Stimulated activated CD4-positive, alpha-beta T cell treated with anti-CD3 and anti-CD28 coated beads, TNF-alpha, amount 100 ng/mL, for 48 hours (primary cell): ENCODE measurements around the gene HOXB7.

Experiments used
- DNase-seq, 3 donors: peaks; one replicate each; pipeline ENCODE4 v3.0.0-alpha.2; 2020; ENCODE audit warnings: low read depth in 3 of 3

Gene HOXB7

DNA sequence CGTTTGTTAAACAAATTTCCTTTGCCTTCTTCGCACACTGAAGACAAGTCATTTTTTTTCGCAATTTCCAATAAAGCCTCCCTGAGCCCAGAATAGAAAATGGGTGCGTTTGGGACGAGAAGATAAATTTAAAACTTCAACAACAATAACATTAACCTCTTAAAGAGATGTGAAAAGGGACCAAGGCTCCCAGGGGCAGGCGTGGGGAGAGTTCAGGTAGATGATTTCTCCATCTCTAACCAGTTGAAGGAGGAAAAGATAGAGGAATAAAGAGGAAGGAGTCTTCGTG, 31.4 kb downstream of the HOXB7 start:
- no peak for DNase-seq

DNA sequence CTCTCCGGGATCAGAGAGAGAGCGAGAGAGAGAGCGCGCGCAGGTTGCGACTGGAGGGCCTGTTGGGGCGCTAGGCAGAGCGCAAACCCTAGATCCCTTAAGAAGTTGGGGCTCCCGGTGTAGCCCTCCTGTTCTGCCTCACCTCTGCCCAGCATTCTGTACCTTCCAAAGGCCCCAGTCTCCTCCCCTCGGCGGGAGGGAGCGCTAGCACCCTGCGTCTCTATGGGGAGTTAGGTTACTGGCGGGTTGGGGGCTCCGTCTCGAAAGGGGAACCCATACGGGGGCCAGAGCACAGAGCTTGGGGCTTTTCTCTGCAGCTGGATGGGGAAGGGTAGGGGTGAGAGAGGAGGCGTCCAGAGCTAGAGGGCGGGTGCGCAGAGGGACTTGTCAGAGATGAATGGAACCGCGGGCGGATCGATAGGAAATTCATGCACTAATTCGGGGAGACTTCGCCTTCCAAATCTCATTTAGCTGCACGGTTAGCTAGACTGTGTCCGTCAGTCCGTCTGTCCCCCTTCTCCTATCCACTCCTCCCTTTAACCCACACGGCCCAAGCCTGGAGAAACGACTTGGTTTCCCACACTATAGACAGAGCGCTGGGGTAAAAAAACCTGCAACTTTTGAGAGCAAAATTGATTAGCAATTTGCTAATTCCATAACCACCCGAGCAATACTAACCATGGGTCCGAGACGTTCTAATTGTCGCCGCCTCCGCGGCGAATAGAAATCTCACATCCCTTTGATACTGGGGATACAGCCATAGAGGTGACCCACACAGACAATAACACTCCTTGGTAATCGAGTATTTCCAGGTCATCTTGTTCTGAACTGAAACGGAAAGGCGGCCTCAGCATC, 32.0 kb downstream of the HOXB7 start:
- DNase-seq = no peak

DNA sequence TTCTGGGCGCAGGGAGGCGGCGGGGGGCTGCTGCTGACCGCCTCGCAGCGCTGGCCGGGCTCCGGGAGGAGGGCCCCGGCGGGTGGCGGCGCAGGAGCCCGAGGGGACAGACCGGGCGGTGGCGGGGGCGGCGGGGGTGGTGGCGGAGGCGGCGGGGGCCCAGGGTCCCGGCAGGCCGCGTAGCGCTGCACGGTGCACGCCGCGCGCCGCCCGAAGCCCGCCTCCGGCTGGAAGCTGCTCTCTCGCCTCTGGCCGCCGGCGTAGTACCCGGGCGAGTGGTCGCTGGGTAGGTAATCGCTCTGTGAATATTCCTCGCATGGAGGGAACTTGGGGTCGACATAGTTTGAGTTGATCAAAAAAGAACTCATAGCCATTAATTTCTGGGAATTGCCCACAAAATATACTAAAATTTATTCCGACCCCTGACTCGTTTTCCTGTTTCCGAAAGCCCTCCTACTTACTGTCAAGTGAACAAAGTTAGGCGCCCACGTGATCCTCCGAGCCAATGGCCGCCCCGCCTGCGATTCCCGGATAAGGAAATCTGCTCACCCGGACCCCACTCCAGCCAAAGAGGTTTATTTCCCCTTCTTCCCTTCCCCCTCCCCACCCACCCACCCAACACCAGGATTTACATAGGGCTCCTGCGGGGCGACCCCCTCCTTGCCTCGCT, 32.7 kb downstream of the HOXB7 start, which contains the start of gene HOXB4:
Gene HOXB4, minus strand, starts transcription at position 405 of the 670 bp plus-strand sequence. Its CDS starts 31 bp downstream, at position 374.
- DNase-seq = no peak

DNA sequence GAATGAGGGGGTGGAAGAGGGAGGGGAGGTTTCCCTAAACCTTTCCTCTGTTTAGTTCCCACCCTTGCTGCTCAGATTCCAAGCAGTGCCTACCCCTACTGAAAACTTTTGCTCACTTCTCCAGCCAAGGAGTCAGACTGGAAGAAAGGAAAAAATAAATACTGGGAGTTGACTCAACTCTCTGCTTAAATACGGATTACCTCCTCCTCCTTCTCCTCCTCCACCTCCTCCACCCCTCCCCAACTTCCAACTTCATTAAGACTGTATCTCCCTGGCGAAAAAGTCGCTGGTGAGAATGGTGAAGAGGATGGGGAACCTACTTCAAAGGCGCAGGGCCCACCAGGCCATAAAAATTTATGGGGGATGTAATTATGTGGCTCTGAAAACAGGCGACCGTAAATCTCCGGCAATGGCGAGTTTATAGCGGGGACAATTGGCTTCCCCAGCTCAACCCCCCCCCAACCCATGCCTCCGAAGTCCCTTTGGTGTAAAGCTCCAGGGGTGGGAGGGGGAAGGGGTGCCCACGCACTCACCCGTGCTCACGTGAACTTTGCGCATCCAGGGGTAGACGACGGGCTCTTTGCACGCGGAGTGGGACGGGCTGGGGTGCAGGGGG, 33.4 kb downstream of the HOXB7 start:
- DNase-seq = no peak

DNA sequence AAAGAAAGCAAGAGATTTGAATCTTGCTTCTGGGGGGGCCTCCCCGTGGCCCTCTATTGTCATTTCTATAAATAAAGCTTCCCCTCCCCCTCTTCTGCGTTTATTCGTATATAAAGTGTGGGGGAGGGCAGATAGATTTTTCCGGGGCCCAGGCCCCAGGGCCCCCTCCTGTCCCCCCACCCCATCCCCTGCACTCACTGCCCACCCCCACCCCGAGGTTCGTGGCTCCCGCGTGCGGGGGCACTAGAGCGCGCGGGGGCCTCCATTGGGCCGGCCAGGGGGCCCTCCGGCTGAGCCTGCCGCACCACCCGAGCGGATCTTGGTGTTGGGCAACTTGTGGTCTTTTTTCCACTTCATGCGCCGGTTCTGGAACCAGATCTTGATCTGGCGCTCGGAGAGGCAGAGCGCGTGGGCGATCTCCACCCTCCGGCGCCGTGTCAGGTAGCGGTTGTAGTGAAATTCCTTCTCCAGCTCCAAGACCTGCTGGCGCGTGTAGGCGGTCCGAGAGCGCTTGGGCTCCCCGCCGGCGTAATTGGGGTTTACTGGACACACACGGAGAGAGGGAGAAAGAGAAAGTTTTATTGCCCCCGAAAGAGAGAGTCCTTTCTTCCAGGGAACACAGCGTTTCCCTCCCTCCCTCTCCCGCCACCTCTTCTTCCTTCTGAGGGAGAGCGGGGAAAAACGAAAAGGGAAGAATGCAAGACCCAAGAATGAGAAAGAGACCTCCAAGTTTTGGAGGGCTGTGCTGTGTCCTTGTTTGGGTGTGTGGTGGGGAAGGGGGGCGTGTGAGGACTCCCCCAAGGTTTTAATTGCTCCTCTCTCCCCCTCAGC, 34.1 kb downstream of the HOXB7 start:
- DNase-seq = no peak

DNA sequence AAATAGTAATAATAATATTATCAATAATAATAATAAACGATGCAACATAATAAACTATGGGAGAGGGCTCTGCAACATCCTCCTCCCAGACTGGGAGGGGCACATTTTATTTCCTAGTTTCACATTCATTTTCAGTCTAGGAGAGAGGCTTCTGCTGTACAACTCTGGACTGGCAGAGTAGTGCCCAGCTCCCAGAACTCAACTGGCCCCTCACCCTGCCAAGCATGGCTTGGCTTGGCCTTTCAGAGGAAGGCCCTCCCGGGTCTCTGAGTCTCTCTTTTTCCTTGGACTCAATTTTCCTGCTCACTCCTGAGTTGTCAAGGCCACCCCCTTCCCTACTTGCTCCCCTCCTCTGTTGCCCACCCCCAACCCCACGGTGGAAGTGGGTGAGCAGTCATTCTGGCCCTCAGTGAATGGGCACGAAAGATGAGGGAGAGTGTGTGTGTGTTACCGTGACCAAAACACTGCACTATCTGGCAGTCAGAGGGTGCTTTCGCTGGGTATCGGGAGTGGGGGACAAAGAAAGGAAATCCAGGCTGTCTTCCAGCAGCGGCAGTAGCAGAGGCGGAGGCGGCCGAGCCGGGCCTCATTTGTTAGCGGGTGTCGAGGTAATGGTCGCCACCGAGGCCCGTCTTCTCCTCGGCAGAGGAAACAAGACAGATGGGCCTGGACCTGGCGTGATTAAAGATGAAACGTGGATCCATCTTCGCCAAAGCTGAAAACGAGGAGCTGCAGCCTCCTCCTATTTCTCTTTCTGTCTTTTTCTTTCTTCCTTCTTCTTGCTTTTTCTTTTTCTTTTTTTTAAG, 34.9 kb downstream of the HOXB7 start:
- DNase-seq = no peak

DNA sequence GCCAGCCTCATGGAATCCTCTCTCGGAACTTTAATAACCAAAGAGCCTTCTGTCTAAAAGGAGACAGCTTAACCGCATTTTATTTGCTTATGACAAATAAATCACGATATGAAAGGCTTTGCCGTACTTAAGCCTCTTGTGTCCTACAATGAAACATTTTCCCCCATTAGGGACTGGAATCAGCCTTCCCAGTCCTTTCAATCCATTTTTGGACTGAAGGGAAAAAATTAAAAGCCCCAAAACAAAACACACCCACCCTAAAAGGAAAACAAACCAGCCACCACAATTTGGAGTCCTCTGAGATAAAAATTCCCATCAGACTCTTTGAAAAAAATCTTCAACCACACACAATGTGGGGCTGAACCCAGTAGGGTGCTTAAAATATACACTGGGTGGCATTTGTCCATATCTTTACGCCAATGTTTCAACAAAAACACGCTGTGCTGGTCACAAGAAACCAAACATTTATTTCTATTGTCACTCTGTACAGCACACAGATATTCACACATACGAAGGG, 35.7 kb downstream of the HOXB7 start:
- no peak for DNase-seq

DNA sequence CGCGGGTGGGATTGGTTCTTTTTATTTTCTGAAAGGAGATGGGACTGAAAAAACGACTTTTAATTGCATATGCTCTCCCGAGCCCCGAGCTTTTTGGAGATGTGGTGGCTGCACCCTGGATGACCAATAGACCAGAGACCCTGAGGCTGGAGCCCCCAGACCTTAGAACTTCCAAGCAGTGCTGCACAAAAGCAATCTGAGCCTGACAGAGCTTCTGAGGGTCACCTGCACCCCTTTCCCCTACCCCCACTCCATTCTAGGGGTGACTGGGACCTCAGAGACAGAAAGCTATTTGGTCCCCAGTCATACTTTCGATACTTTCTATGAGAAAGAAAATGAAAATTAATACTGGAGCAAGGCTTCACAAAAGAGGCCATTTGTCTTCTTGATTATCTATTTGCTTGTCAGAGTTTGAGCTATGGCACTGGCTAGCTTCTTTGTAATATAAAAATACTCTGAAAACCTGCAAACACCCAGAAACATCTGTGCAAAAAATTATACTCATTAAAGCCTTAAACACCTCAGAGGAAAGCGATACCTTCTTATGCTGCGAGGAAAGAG, 36.2 kb downstream of the HOXB7 start:
- no peak for DNase-seq

DNA sequence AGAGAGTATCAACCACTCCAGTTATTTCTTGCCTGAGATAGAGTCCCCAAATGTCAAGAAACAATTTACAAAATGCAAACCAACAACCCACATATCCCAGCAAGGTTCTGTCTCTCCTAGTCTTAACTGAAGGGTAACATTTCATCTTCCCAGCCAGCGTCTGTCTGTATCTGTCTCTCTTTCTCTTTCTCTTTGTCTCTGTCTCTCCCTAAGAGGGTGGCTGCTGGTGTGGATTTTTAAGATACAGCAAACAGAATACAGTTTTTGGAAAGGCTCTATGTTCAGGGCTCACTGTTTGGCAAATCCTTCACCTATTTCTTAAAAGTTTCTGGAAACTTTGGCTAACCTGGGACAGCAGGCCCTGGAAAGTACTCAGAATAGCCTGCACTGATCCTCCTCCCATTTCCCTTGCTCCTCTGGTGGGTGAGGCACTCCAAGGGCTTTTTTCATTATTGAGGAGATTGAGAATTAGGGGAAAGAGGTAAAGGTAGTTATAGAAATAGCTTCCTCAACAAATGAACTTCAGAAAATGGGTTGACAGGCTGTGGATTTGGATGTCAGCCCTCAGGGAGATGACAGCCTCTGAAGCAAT, 38.9 kb downstream of the HOXB7 start:
- no peak for DNase-seq

DNA sequence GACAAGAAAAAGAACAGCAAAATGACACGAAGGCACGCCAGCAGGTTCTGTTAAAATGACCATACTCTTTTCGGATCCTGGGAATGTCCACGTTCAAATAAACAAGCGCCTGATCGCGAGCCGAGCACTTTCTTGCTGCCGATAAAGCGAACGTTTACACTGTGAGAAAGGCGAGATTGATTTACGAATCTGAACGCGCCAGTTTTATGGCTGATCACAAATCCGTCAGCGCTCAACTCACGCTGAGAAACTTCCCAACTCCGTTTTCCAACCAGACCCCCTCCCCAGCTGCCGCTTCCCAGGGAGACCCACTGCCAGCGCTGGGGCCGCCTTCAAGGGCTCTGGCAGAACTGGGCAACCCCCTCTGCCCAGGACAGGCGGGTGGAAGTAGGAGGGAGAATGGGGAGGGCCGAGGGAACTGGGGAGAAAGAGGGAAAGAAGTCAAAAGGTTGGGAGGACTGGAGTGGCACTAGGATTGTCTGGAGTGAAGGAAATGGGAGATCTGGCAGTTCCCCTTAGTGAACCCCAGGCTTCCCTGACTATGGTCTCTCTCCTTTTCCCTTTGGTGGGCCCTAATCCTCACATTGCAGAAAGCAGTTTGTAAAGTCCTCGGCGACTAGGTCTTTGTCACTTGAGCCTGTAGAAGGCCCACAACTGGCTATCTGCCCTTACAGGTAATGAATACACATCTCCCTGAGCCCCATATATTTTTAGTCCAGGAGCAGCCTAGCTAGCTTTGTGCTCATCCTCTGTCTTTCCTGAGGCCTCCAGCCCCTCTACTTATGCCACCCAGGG, 39.6 kb downstream of the HOXB7 start:
- no peak for DNase-seq

DNA sequence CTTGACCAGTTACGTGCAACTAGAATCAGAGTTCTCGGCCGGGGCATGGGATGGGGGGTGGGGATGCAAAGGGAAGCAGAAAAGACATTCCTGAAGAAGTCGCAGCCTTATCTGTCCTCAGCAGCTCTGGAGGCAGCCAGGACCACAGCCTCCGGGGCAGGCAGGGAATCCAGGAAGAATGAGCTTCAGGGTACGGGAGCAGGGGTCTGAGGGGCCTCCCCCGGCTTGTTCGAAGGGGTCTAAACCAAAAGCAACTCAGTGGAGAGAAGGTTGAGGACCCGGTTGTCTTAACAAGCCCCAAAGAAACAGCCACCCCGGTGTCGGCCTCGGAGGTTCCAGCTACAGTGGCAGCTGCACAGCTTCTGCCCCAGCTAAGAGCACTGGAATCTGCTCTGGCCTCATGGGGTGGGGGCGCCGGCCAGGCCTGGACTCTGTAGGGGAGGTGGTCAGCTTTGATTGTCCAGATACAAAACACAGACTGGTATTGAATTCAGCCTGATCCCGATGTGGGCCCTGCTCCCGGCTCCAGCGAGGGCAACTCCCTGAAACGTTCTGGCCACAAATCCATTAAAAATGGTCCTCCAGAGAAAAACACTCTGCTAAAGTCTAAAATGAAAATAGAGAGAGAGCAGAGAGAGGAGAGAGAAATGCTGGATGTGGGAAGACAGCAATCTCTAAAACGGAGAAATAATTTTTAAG, 40.3 kb downstream of the HOXB7 start:
- no peak for DNase-seq

DNA sequence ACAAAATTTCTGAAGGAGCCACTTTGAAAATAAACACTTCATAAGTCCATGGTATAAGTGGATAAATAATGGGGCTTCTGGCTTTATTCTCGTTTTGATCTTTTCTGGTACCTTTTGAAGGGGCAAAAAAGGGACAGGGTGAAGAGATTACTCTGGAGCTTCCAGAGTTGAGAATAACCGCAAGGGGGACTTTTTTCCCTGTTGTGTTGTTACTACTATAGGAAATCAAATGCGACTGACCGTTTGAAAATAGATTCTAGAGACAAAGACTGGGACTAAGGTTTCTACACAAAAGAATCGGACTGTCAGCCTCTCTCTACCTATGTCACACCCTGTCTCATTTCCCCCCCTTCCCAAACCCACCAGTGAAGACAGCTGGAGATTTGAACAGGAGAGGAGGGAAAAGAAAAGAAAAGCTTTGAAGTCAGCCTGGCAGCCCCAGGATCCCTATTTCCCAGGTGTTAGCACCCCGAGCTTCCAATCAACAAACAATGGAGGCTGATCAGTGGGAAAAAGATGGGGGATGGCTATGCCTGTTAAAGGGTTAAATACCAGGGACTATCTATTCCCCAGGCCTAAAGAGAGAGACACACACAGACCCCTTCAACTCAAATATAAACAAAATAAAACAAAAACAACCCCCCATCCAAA, 41.0 kb downstream of the HOXB7 start:
- no peak for DNase-seq

DNA sequence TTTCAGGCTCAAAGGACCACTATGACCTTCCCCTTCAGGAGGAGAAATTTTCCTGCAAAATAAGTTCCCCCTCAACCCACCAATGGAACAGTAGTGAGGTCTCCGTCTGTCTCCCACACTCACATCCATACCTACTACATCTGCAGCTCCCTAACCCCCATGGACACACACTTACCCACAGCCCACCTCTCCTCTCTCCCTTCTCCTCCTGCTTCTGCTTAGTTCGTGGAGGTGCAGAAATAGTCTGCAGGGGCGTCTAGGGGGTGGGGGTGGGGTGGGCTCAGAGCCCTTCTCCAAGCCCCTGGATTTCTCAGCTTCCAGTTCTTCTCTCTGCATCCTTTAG, 41.6 kb downstream of the HOXB7 start:
- DNase-seq = no peak

DNA sequence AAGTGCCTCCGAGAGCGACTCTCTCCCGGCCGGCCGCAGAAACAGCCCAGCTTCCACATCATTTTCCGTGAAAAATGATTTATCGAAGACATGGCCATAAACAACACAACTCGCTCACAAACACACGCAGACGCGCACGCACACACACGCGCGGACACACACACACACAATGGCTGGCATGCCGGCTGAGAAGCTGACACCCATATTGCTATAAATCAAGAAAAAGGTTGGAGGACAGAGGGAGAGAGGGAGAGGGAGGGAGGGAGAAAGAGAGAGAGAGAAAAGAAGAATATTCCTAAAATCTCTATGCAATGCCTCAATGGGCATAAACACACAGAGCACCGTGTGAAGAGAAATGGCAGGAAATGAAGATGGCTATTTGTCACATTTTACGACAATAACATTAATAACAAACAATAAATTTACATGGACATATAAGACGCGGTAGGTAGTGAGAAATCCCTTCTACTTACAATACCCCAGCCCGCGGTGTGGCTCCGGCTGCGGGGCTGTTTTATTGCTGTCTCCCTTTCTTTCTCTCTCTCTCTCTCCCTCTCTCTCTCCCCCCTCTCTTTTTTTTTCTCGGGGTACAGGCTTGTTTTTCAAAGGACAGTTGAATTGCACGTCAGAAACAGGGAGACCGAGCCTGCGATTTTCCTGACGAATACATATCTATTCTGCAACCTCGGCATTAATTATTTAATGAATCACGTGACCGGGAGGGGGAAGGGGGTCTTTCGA, 42.1 kb downstream of the HOXB7 start:
- no peak for DNase-seq

DNA sequence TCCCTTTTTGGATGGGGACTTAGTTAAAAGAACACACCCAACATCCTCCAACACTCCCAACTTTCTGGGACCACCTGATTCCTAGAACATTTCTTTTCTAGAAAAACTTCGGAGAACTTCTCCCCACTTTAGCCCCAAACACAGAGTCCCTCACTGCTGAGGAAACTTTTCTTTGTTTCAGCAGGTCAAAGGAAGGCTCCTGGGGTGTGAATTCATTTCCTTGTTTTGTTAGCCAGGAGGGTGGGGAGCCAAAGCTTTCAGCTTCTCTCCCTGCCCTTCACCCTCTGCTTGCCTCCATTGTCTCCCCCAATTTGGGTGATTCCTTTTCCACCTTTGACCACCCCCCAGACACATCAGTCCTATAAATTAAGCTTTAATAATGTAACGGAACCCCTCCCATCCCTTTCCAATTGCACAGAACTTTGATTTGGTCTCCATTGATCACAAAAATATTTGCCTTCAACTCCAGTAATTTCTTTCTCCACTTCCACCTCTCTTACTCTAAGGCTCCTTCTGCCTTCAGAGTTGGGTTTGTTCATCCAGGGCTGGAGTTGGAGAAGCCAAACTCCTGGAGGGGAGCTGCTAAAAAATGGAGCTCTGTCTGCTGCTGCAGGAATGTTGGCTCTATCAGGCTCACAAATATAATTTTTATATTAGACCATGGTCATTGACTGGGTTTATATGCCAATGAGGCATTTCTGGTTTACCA, 43.0 kb downstream of the HOXB7 start:
- DNase-seq = no peak

DNA sequence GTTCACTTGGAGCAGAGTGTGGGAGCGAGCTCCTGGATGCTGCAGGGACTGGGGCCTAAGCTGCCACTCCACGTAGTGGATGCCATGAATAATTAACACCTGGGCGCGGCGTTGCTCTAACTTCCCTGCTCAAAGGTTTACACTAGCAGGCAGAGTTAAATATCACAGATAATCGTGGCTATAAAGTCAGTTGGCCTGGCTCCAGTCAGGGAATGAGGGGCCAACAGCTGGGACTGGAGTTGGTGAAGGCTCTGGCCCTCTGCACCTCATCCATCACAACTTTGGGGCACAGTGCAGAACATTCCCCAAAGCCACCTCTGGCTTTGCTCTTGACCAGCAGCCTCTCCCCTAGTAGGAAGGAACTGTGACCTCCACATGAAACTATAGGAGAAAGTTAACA, 43.6 kb downstream of the HOXB7 start:
- no peak for DNase-seq

DNA sequence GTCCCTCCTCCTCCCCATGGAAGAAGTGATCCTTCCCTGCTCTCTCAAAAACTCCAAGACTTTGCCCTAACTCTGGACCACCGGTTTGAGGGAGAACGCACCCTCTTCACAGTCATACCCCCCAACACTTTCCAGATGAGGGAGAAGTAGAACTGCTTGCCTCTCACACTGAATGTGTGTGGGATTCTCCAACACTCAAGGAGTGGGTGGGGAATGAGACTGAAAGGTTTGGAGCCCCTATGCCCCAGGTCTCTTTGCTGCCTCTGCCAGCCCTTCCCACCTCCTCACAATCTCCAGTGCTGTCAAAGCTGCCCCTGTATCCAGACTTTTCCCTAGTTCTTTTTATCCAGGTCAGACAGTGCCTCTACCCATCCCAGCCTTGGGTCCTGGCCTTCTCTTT, 44.1 kb downstream of the HOXB7 start:
- DNase-seq = no peak
